D721Med (cell line): Measurements from ENCODE around the gene RBM38.
"Not testable (repeated sequence)": the region's sequence is repeated elsewhere in the genome, so short reads cannot be mapped to it uniquely, and the experiment has no call there.

Source experiments
- DNase-seq: peaks from one replicate; pipeline ENCODE4 v3.0.0; 2011; ENCODE audit warnings: low spot score; ENCODE audit not compliant: insufficient read length
- FAIRE-seq: peaks from 2 replicates; lab custom pipeline; 2011; peaks lifted over from hg19 to GRCh38; lab: Jason Lieb, UNC
- TF ChIP-seq, protein P1 (sequence below): IDR thresholded peaks from 2 replicates; pipeline ENCODE4 v1.5.1; 2012; ENCODE audit warnings: mild to moderate bottlenecking, control low read depth; ENCODE audit not compliant: insufficient read depth; ENCODE audit errors: missing control alignments

The RBM38 gene

DNA sequence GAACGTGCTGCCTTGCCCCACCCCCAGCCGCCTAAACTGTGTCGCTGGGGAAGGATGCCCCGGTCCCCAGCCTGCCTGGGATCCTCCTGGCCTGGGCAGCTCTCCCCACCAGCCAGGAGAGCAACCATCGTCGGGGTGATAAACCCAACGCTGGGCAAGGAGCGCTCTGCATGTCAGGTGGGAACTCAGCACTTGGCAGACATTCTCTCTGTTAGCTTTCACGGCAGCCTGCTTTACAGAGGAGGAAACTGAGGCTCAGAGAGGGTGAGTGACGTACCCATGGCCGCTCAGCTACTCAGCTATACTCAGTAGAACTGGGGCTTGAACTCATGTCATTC is 37.9 kb downstream of the RBM38 start:
- TF ChIP-seq, protein P1, sequence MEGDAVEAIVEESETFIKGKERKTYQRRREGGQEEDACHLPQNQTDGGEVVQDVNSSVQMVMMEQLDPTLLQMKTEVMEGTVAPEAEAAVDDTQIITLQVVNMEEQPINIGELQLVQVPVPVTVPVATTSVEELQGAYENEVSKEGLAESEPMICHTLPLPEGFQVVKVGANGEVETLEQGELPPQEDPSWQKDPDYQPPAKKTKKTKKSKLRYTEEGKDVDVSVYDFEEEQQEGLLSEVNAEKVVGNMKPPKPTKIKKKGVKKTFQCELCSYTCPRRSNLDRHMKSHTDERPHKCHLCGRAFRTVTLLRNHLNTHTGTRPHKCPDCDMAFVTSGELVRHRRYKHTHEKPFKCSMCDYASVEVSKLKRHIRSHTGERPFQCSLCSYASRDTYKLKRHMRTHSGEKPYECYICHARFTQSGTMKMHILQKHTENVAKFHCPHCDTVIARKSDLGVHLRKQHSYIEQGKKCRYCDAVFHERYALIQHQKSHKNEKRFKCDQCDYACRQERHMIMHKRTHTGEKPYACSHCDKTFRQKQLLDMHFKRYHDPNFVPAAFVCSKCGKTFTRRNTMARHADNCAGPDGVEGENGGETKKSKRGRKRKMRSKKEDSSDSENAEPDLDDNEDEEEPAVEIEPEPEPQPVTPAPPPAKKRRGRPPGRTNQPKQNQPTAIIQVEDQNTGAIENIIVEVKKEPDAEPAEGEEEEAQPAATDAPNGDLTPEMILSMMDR = no peak
- DNase-seq (no peak), FAIRE-seq (no peak)

DNA sequence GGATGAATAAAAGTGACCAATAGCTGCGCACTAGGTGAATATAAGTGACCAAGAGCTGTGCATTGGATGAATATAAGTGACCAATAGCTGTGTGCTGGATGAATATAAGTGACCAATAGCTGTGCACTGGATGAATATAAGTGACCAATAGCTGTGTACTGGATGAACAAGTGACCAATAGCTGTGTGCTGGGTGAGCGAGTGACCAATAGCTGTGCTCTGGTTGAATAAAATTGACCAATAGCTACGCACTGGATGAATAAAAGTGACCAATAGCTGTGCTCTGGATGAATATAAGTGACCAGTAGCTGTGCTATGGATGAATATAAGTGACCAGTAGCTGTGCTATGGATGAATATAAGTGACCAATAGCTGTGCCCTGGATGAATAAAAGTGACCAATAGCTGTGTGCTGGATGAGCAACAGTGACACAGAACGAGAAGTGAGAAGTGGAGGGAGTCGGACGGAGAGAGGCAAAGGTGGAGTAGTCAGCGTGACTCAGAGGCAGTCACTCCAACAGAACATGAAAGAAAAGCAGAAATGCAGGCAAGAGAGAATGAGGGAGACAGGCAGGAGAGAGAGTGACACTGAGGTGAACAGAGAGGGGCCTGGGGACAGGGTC is 38.5 kb downstream of the RBM38 start:
- FAIRE-seq = no peak
- TF ChIP-seq, protein P1 = no peak
- no peak for DNase-seq

DNA sequence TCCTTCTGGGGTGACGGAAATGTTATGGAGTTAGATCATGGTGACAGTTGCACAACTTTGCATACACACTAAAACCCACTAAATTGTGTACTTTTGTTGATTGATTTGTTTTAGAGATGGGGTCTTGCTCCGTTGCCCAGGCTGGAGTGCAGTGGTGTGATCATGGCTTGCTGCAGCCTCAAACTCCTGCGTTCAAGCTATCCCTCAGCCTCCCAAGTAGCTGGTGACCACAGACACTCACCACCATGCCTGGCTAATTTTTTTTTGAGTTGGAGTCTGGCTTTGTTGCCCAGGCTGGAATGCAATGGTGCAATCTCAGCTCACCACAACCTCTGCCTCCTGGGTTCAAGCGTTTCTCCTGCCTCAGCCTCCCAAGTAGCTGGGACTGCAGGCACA is 39.0 kb downstream of the RBM38 start:
- DNase-seq, FAIRE-seq: not testable (repeated sequence)

DNA sequence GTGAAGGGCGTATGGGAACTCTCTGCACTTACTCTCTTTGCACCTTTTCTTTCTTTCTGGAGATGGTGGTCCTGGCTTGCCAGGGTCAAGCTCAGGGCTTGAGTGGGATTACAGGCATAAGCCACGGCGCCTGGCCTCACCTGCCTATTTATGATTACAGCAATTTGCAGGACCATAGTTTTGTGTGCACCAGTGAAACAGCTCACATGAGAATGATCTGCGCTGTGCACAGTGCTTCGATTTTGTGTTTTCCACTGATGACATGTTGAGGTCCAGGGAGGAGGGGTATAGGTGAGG is 40.3 kb downstream of the RBM38 start:
- no peak for FAIRE-seq
- DNase-seq = no peak
- TF ChIP-seq, protein P1 = no peak

DNA sequence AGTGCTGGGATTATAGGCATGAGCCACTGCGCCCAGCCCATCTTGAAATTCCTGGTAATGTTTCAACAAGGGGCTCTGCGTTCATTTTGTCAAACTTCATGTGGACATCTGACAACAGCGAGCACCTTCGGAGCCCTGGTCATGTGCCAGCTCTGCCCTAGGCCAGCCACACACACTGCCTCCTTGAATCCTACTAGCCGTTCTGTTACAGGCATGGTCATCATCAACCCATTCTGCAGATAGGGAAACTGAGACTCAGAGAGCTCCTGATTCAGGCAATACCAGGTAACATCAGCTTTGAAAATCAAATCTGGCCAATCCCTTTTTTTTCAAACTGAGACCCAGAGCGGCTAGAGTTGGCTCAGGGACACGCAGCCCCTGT is 41.3 kb downstream of the RBM38 start:
- DNase-seq = no peak

DNA sequence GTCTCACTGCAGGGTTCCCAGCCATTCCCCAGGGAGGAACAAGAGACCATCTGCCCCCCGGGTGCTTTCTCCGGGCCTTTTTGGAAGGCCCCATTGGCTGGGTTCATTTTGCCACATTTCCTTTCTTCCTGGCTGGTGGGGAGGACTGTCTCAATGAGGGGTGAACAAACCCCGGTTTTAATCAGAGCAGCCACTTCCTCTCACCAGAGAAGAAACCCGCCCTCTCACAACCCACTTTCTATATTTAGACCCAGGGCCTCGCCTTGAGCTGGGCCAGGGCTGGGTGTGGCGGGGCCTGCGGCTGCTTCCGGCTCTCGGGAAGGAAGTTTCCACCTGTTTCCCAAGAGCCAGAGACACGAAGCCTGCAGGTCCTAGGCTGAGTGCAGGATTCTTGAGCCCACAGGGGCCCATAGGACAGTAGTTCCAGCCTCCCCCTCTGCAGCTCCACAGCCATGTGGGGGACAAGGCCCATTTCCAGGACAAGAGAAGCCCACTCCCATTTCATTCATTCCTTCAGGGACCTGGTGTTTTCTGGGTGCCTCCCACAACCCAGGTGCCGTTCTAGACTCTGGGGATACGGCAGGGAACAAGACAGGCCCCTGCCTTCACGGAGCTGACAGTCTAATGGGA is 41.8 kb downstream of the RBM38 start:
- TF ChIP-seq, protein P1 = no peak
- FAIRE-seq = no peak

More for the DNA sequence above, 41.3 kb downstream of the RBM38 start:
- TF ChIP-seq, protein P1 = no peak
- no peak for FAIRE-seq

DNA sequence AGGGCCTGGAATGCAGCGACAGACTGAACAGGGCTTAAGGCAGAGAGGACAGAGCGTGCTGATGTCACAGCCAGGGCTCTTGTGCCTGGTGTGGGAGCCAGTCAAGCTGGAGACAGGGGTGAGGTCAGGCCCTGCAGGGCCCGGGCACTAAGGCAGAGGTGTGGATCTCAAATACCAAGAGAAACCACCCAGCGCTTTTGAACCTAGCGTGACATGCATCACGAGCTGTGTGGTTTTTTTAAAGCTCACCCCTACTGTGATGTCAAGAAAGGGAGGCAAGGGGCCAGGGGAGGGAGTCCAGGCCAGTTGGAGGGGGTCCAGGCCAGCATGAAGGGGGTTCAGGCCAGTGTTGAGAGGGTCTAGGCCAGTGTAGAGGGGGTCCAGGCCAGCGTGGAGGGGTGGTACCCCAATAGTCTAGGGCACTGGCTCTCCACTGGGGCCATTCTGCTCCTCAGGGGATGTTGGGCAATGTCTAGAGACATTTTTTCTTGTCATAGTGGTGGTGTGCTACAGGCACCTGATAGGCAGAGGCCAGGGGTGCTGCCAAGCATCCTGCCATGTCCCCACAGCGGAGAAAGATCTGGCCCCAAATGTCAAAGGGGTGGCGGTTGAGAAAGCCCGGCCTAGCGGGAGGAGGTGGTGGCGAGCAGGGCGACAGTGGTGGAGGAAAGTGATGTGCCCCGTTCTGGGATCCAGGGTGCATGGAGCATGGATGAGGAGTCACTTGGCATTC is 42.6 kb downstream of the RBM38 start:
- DNase-seq (no peak), FAIRE-seq (no peak)
- TF ChIP-seq, protein P1 = no peak

More for the DNA sequence above, 41.8 kb downstream of the RBM38 start:
- no peak for DNase-seq

DNA sequence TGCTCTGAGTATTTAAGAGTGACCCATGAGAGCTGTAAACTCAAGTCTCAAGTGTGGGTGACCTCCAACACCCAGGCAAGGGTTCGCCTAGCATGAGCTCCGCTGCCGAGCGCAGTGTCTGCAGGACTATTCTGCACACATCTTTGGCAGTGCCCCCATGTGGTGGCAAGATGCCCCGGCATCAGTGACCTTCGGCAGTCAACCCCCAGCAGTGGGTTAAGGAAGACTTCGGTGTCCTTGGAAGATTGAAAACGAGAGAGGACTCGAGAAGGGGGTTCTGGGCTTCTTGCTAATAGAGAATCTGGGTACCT is 43.1 kb downstream of the RBM38 start:
- TF ChIP-seq, protein P1 = peak; percentile 21
- no peak for FAIRE-seq
- no peak for DNase-seq
